GM12892 (cell line): ENCODE data around the gene NUTM2G.

ENCODE experiments used
- POLR2A ChIP-seq: IDR thresholded peaks from 2 replicates; pipeline ENCODE4 v1.6.1; 2011; ENCODE audit warnings: low read depth, low read length, control low read depth
- POLR2AphosphoS5 ChIP-seq: IDR thresholded peaks from 2 replicates; pipeline ENCODE4 v1.6.1; 2011; ENCODE audit warnings: low read depth, low read length, control low read depth
- TAF1 ChIP-seq: IDR thresholded peaks from 2 replicates; pipeline ENCODE4 v1.6.1; 2011; ENCODE audit warnings: low read depth, mild to moderate bottlenecking, control low read depth, low read length, borderline replicate concordance

- TF ChIP-seq POLR2A (no peak), POLR2AphosphoS5 (no peak), TAF1 (no peak)
Measured at GRCh38 chr9:96885424-96885823, 43.2 kb upstream of the NUTM2G start.
